ENCODE results near the gene RNF151. TPM values are rescaled to one million over a fixed set of nuclear protein-coding genes. Genes with fewer than 3 reads are reported as not detected.

RNF151 gene
- total RNA-seq, 1 experiment from 2014 or later = not detected

DNA sequence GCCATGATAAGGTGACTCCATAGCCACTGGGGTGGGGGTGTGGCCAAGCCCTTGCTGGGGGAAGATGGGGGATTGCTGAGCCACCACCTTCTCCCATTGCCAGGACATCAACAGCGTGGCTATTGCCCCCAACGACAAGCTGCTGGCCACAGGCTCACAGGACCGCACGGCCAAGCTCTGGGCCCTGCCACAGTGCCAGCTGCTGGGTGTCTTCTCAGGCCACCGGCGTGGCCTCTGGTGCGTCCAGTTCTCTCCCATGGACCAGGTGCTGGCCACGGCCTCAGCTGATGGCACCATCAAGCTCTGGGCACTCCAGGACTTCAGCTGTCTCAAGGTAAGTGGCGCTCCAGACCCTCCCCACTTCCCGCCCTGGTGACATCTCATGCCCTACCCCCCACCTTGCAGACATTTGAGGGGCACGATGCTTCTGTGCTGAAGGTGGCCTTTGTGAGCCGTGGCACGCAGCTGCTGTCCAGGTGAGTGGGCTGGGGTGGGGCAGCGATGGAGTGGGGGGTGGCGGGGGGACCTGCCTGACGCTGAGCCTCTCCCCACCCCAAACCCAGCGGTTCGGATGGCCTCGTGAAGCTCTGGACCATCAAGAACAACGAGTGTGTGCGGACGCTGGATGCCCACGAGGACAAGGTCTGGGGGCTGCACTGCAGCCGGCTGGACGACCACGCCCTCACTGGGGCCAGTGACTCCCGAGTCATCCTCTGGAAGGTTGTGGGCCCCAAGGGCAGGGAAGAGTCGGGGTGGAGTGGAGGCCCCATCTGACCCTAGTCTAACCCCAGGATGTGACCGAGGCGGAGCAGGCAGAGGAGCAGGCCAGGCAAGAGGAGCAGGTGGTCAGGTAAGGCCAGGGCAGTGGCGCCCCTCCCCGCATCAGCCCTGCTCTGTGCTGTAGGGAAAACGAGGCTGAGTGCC, 10.6 kb downstream of the RNF151 start:
- H3K27ac ChIP-seq (ENCODE audit: low read length) = no peak overlapping the region
- H3K36me3 ChIP-seq (ENCODE audit: control insufficient read depth, insufficient read depth, low read length) = no peaks in the 10 kb centered on the region; the same call in 1 of the 2 replicates
- intact Hi-C loops (cut with micrococcal nuclease; ENCODE audit: unreplicated experiment) (no loop called here), in situ Hi-C loops (cut with HindIII; ENCODE audit: low pct_unique_long_range_greater_than_20kb, low sequenced_read_pairs) (no loop called here)
- BruUV-seq (replicated peaks) = no TSS peak
- ChIA-PET POLR2A (no interaction called here), CTCF (no interaction called here)
- TF ChIP-seq TCF7L2 (IDR thresholded peaks at IDR 0.05; ENCODE audit: low read depth, low read length) (no peak), SIN3A (IDR thresholded peaks at IDR 0.05; ENCODE audit: borderline replicate concordance, insufficient read depth, low read depth, low read length) (no peak), POLR2AphosphoS5 (IDR thresholded peaks at IDR 0.05; ENCODE audit: low read depth, low read length) (no peak)
- TF ChIP-seq, protein P1, sequence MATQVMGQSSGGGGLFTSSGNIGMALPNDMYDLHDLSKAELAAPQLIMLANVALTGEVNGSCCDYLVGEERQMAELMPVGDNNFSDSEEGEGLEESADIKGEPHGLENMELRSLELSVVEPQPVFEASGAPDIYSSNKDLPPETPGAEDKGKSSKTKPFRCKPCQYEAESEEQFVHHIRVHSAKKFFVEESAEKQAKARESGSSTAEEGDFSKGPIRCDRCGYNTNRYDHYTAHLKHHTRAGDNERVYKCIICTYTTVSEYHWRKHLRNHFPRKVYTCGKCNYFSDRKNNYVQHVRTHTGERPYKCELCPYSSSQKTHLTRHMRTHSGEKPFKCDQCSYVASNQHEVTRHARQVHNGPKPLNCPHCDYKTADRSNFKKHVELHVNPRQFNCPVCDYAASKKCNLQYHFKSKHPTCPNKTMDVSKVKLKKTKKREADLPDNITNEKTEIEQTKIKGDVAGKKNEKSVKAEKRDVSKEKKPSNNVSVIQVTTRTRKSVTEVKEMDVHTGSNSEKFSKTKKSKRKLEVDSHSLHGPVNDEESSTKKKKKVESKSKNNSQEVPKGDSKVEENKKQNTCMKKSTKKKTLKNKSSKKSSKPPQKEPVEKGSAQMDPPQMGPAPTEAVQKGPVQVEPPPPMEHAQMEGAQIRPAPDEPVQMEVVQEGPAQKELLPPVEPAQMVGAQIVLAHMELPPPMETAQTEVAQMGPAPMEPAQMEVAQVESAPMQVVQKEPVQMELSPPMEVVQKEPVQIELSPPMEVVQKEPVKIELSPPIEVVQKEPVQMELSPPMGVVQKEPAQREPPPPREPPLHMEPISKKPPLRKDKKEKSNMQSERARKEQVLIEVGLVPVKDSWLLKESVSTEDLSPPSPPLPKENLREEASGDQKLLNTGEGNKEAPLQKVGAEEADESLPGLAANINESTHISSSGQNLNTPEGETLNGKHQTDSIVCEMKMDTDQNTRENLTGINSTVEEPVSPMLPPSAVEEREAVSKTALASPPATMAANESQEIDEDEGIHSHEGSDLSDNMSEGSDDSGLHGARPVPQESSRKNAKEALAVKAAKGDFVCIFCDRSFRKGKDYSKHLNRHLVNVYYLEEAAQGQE (IDR thresholded peaks at IDR 0.05; ENCODE audit: insufficient read depth in 1 of 2, low read depth in 2 of 2, low read length in 1 of 2) = no peak
- TF ChIP-seq, protein P2, sequence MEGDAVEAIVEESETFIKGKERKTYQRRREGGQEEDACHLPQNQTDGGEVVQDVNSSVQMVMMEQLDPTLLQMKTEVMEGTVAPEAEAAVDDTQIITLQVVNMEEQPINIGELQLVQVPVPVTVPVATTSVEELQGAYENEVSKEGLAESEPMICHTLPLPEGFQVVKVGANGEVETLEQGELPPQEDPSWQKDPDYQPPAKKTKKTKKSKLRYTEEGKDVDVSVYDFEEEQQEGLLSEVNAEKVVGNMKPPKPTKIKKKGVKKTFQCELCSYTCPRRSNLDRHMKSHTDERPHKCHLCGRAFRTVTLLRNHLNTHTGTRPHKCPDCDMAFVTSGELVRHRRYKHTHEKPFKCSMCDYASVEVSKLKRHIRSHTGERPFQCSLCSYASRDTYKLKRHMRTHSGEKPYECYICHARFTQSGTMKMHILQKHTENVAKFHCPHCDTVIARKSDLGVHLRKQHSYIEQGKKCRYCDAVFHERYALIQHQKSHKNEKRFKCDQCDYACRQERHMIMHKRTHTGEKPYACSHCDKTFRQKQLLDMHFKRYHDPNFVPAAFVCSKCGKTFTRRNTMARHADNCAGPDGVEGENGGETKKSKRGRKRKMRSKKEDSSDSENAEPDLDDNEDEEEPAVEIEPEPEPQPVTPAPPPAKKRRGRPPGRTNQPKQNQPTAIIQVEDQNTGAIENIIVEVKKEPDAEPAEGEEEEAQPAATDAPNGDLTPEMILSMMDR (IDR thresholded peaks at IDR 0.05) = no peak
- no peak overlapping the region for H3K4me3 ChIP-seq (ENCODE audit: low read depth in 2 of 2, low read length in 2 of 2)
- ATAC-seq = no peak
- peaks cover 28% of the 10 kb centered on the region for H3K4me1 ChIP-seq (ENCODE audit: control insufficient read depth, insufficient read depth, low read length)
- H3K27me3 ChIP-seq (ENCODE audit: control insufficient read depth, insufficient read depth, low read length) = no peaks in the 10 kb centered on the region
- no peaks in the 10 kb centered on the region for H3K9me3 ChIP-seq (ENCODE audit: control insufficient read depth, insufficient read depth, low read depth, low read length)
- DNase-seq (ENCODE audit: low read depth, low spot score) = no peak

DNA sequence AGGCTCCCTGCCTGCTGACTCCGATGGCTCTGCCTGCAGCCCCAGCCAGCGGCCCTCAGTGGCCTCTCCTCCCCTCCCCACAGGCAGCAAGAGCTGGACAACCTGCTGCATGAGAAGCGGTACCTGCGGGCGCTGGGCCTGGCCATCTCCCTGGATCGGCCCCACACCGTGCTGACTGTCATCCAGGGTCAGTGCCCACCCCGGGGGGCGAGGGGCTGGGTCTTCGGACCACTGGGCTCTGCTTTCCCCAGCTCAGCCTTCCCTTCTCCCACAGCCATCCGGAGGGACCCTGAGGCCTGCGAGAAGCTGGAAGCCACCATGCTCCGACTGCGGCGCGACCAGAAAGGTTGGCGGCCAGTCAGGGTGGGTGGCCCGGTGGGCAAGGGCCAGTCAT, 11.2 kb downstream of the RNF151 start:
- DNase-seq (ENCODE audit: low read depth, low spot score) (no peak), ATAC-seq (no peak)
- BruUV-seq (replicated peaks) = no TSS peak
- Histone ChIP-seq H3K27me3 (ENCODE audit: control insufficient read depth, insufficient read depth, low read length) (no peaks in the 10 kb centered on the region), H3K27ac (ENCODE audit: low read length) (no peak overlapping the region), H3K9me3 (ENCODE audit: control insufficient read depth, insufficient read depth, low read depth, low read length) (no peaks in the 10 kb centered on the region), H3K36me3 (ENCODE audit: control insufficient read depth, insufficient read depth, low read length) (no peaks in the 10 kb centered on the region; the same call in 1 of the 2 replicates), H3K4me1 (ENCODE audit: control insufficient read depth, insufficient read depth, low read length) (peaks cover 35% of the 10 kb centered on the region), H3K4me3 (ENCODE audit: low read depth in 2 of 2, low read length in 2 of 2) (no peak overlapping the region)
- TF ChIP-seq SIN3A (IDR thresholded peaks at IDR 0.05; ENCODE audit: borderline replicate concordance, insufficient read depth, low read depth, low read length) = no peak
- TF ChIP-seq, protein P2 (IDR thresholded peaks at IDR 0.05) = no peak
- no peak for TF ChIP-seq POLR2AphosphoS5 (IDR thresholded peaks at IDR 0.05; ENCODE audit: low read depth, low read length)
- CTCF ChIA-PET = no interaction called here
- in situ Hi-C loops (cut with HindIII; ENCODE audit: low pct_unique_long_range_greater_than_20kb, low sequenced_read_pairs) = no loop called here
- intact Hi-C loops (cut with micrococcal nuclease; ENCODE audit: unreplicated experiment) = no loop called here
- POLR2A ChIA-PET = no interaction called here

All from Panc1 (cell line).